ENCODE results near the gene SH3BP4. TPM values are rescaled to one million over a fixed set of nuclear protein-coding genes. Genes with fewer than 3 reads are reported as not detected.

SH3BP4 gene
- total RNA-seq, 1 donor from 2014 or later: 58.6 TPM

DNA sequence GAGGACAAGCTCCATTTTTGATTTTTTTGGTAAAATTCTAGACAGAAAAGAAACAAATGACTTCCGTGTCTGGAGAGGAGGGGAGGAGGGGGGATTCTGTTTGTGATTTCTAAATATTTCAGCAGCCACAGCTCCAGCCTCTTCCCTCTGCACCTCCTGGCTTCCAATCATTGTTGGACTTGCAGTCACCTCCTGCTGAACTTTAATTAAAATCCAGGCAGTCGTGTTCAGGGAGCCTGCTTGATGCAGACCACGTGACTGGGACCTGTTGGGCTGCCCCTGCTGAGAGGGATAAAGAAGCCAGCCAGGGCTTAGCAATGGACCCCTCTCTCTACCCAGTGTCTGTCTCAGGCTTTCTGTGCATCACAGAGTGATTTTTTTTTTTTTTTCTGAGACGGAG, 115.1 kb downstream of the SH3BP4 start:
- Mint-ChIP-seq H3K9me3 (ENCODE audit: unreplicated experiment) (no peaks in the 10 kb centered on the region), H3K27me3 (ENCODE audit: unreplicated experiment) (no peaks in the 10 kb centered on the region), H3K4me3 (ENCODE audit: unreplicated experiment) (no peak overlapping the region), H3K36me3 (ENCODE audit: low read depth, unreplicated experiment) (no peaks in the 10 kb centered on the region), H3K4me1 (ENCODE audit: unreplicated experiment) (no peaks in the 10 kb centered on the region), H3K27ac (ENCODE audit: unreplicated experiment) (no peak overlapping the region)
- TF ChIP-seq, protein P1, sequence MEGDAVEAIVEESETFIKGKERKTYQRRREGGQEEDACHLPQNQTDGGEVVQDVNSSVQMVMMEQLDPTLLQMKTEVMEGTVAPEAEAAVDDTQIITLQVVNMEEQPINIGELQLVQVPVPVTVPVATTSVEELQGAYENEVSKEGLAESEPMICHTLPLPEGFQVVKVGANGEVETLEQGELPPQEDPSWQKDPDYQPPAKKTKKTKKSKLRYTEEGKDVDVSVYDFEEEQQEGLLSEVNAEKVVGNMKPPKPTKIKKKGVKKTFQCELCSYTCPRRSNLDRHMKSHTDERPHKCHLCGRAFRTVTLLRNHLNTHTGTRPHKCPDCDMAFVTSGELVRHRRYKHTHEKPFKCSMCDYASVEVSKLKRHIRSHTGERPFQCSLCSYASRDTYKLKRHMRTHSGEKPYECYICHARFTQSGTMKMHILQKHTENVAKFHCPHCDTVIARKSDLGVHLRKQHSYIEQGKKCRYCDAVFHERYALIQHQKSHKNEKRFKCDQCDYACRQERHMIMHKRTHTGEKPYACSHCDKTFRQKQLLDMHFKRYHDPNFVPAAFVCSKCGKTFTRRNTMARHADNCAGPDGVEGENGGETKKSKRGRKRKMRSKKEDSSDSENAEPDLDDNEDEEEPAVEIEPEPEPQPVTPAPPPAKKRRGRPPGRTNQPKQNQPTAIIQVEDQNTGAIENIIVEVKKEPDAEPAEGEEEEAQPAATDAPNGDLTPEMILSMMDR (IDR thresholded peaks at IDR 0.05; ENCODE audit: unreplicated experiment): no peak
- DNase-seq (ENCODE audit: low spot score): no peak

DNA sequence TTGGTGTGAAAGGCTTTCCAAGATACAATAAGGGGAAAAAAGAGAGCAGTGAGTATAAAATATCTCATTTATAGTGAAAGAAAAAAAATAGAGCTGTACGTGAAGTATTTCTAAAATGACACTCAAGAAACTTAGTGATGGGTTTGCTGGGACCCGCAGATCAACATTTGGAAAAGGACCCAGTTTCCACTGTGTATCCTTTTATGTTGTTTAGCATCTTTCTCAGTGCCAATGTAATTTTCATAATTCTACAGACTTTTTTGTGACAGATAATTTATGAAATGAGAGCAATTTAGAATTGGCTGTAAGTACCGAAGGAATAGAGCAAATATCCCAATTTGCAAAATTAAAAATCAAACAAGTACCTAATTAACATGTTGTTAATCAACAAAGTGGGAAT, 116.9 kb downstream of the SH3BP4 start:
- Mint-ChIP-seq H3K4me1 (ENCODE audit: unreplicated experiment) (no peaks in the 10 kb centered on the region), H3K27ac (ENCODE audit: unreplicated experiment) (no peak overlapping the region)
- TF ChIP-seq, protein P1 (IDR thresholded peaks at IDR 0.05; ENCODE audit: unreplicated experiment): no peak

DNA sequence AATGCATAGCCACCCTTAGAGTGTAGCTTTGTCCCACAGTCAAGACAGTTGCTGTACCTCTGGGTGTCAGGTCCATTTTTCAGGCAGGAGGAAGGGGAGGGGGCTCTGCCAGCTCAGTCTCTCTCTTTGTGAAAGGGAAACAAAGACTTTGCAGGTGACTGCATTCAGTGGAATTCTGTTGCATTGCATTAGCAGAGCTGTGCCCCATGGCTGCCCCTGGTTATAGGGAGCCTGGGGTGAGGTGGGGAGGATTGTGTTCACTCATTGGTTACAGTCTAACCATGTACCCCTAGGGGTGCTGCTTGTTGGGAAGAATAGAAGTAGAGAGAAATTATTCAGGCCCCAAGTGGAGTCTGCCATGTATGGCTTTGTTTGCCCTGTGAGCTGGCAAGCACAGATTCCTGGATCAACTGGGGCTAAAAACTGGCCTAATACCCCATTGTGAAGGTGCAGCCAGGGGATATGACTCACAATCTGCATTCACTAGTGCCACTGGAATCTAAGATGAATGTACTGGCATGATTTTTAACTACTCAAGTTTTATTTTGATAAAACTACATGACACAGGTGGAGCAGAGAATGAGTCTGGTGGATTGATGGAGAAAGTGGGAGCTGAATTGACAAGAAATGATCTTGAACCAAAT, 118.4 kb downstream of the SH3BP4 start:
- no peak for DNase-seq (ENCODE audit: low spot score)
- H3K9me3 Mint-ChIP-seq (ENCODE audit: unreplicated experiment): no peaks in the 10 kb centered on the region
- no peaks in the 10 kb centered on the region for H3K36me3 Mint-ChIP-seq (ENCODE audit: low read depth, unreplicated experiment)
- H3K4me1 Mint-ChIP-seq (ENCODE audit: unreplicated experiment): no peaks in the 10 kb centered on the region
- H3K27me3 Mint-ChIP-seq (ENCODE audit: unreplicated experiment): no peaks in the 10 kb centered on the region
- TF ChIP-seq, protein P1 (IDR thresholded peaks at IDR 0.05; ENCODE audit: unreplicated experiment): no peak
- no peak overlapping the region for H3K4me3 Mint-ChIP-seq (ENCODE audit: unreplicated experiment)
- H3K27ac Mint-ChIP-seq (ENCODE audit: unreplicated experiment): no peak overlapping the region

More for the DNA sequence above, 116.9 kb downstream of the SH3BP4 start:
- DNase-seq (ENCODE audit: low spot score): no peak
- Mint-ChIP-seq H3K36me3 (ENCODE audit: low read depth, unreplicated experiment) (no peaks in the 10 kb centered on the region), H3K9me3 (ENCODE audit: unreplicated experiment) (no peaks in the 10 kb centered on the region), H3K4me3 (ENCODE audit: unreplicated experiment) (no peak overlapping the region), H3K27me3 (ENCODE audit: unreplicated experiment) (no peaks in the 10 kb centered on the region)

DNA sequence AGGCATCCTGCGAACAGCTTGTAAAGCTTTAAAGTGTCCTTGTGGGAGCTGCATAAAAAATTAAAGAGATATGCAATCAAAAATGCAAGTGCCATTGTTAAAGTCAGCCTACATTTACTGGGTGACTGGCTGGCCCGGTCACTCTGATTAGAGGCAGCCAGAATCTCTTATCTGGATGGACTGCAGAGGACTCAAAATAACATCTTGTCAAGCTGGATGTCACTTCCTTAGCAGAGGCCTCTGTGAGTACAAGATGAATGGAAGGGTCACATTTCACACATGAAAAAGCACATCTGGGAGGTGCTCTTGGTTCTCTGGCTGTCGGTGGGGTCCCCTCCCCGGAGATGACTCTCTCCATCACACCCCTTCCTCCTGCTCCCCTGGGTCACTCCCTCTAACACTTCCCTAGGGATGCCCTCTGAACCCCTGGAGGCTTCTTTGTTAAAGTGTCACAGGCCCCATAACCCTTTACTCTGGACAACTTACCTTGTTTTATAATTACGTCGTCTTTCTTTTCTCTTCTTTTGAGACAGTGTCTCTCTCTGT, 122.1 kb downstream of the SH3BP4 start:
- TF ChIP-seq, protein P1 (IDR thresholded peaks at IDR 0.05; ENCODE audit: unreplicated experiment): no peak
- H3K9me3 Mint-ChIP-seq (ENCODE audit: unreplicated experiment): no peaks in the 10 kb centered on the region
- H3K27me3 Mint-ChIP-seq (ENCODE audit: unreplicated experiment): no peaks in the 10 kb centered on the region
- no peaks in the 10 kb centered on the region for H3K4me1 Mint-ChIP-seq (ENCODE audit: unreplicated experiment)
- no peak for DNase-seq (ENCODE audit: low spot score)
- no peaks in the 10 kb centered on the region for H3K36me3 Mint-ChIP-seq (ENCODE audit: low read depth, unreplicated experiment)
- H3K4me3 Mint-ChIP-seq (ENCODE audit: unreplicated experiment): no peak overlapping the region
- no peak overlapping the region for H3K27ac Mint-ChIP-seq (ENCODE audit: unreplicated experiment)

DNA sequence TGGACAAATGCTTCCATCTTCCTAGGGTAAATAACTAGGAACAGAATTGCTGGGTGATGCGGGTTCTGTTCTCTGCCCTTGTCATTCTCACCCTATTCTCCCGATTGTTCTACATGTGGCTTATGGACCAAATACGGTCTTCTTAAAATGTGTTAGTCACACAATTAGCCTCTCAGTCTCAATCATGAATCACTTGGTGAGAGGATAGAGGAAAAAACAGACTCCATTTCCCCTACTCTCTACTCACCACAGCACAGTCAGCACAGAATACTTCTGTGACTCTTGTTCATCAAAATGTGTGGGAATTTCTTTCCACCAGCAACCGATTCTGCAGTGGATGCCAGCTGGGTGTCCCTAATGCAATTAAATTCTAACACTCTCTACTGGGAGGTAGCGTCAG, 125.2 kb downstream of the SH3BP4 start:
- Mint-ChIP-seq H3K4me3 (ENCODE audit: unreplicated experiment) (no peak overlapping the region), H3K4me1 (ENCODE audit: unreplicated experiment) (no peaks in the 10 kb centered on the region), H3K27ac (ENCODE audit: unreplicated experiment) (no peak overlapping the region), H3K27me3 (ENCODE audit: unreplicated experiment) (no peaks in the 10 kb centered on the region), H3K9me3 (ENCODE audit: unreplicated experiment) (no peaks in the 10 kb centered on the region), H3K36me3 (ENCODE audit: low read depth, unreplicated experiment) (no peaks in the 10 kb centered on the region)
- TF ChIP-seq, protein P1 (IDR thresholded peaks at IDR 0.05; ENCODE audit: unreplicated experiment): no peak
- DNase-seq (ENCODE audit: low spot score): no peak
